Right atrium auricular region (tissue), 2 donors: Measurements from ENCODE around the gene USP48. TPM values are rescaled to one million over a fixed set of nuclear protein-coding genes. Genes with fewer than 3 reads are reported as not detected.

Experiments used
- DNase-seq: peaks from one replicate; pipeline ENCODE4 v3.0.0-alpha.2; 2019; ENCODE audit warnings: low spot score
- H3K27ac ChIP-seq, 2 donors: fragments of 200-600 bp; sonication (generic); 1 replicate in 1 of 2; 2 replicates in 1 of 2; pipeline ENCODE4 v1.5.1; 2016 to 2019
- H3K27me3 ChIP-seq, 2 donors: fragments of 200-600 bp; sonication (generic); one replicate each; pipeline versions ENCODE4 v1.5.1 to v1.6.0; 2017 to 2019
- H3K36me3 ChIP-seq: fragments of 200-600 bp; sonication (generic); one replicate; pipeline ENCODE4 v1.5.1; 2016
- H3K4me1 ChIP-seq, 2 donors: fragments of 200-600 bp; sonication (generic); one replicate each; pipeline versions ENCODE4 v1.5.1 to v1.6.0; 2017 to 2019
- H3K4me3 ChIP-seq, 2 donors: fragments of 200-600 bp; sonication (generic); 1 replicate in 1 of 2; 2 replicates in 1 of 2; pipeline ENCODE4 v1.5.1; 2017 to 2019; ENCODE audit warnings: mild to moderate bottlenecking in 1 of 2, moderate library complexity in 1 of 2
- H3K9me3 ChIP-seq, 2 donors: fragments of 200-600 bp; sonication (generic); one replicate each; pipeline ENCODE4 v1.5.1; 2019
- CTCF ChIP-seq, 2 donors: fragments of 200-600 bp; sonication (generic); IDR thresholded peaks; one replicate each; pipeline ENCODE4 v1.5.1; 2019; ENCODE audit warnings: antibody characterized with exemption in 2 of 2
- total RNA-seq, 2 donors: library from RNA; depleted of rRNA; stranded (reverse); fragments of >200 nt; gene quantifications; one replicate each; pipeline ENCODE4 v1.1.0, GENCODE V29; 2016

The USP48 gene
- total RNA-seq, 2 donors from 2014 or later, result 24.1 to 31.0 TPM

- H3K36me3 ChIP-seq, result peaks cover 64% of the 10 kb centered on the region
Measured at GRCh38 chr1:21704145-21704544, 78.8 kb downstream of the USP48 start.

GRCh38 chr1:21703318-21703963 is 79.5 kb downstream of the USP48 start:
- Histone ChIP-seq H3K4me1 (peaks cover 0 to 12% of the 10 kb centered on the region in 2 donors), H3K27ac (no peak overlapping the region), H3K36me3 (peaks cover 63% of the 10 kb centered on the region), H3K27me3 (no peaks in the 10 kb centered on the region), H3K4me3 (no peak overlapping the region), H3K9me3 (no peaks in the 10 kb centered on the region)
- no peak for DNase-seq
- peak in 1 of 2 donors; percentile 42 for TF ChIP-seq CTCF (IDR thresholded peaks at IDR 0.05)

More at GRCh38 chr1:21704145-21704544, 78.8 kb downstream of the USP48 start:
- peaks cover 0 to 12% of the 10 kb centered on the region in 2 donors for H3K4me1 ChIP-seq
- no peaks in the 10 kb centered on the region for H3K27me3 ChIP-seq
- TF ChIP-seq CTCF (IDR thresholded peaks at IDR 0.05), result no peak
- H3K4me3 ChIP-seq, result no peak overlapping the region
- no peak overlapping the region for H3K27ac ChIP-seq
- no peak for DNase-seq
- H3K9me3 ChIP-seq, result no peaks in the 10 kb centered on the region

GRCh38 chr1:21702780-21703179 is 80.2 kb downstream of the USP48 start:
- TF ChIP-seq CTCF (IDR thresholded peaks at IDR 0.05), result no peak
- peaks cover 0 to 12% of the 10 kb centered on the region in 2 donors for H3K4me1 ChIP-seq
- no peak overlapping the region for H3K27ac ChIP-seq
- no peaks in the 10 kb centered on the region for H3K9me3 ChIP-seq
- no peaks in the 10 kb centered on the region for H3K27me3 ChIP-seq
- peaks cover 56% of the 10 kb centered on the region for H3K36me3 ChIP-seq
- H3K4me3 ChIP-seq, result no peak overlapping the region
- DNase-seq, result no peak

GRCh38 chr1:21701401-21701800 is 81.5 kb downstream of the USP48 start:
- Histone ChIP-seq H3K27ac (no peak overlapping the region), H3K4me1 (peaks cover 0 to 5% of the 10 kb centered on the region in 2 donors), H3K27me3 (no peaks in the 10 kb centered on the region), H3K36me3 (peaks cover 53% of the 10 kb centered on the region), H3K4me3 (no peak overlapping the region), H3K9me3 (no peaks in the 10 kb centered on the region)
- no peak for TF ChIP-seq CTCF (IDR thresholded peaks at IDR 0.05)
- DNase-seq, result no peak

GRCh38 chr1:21700094-21700493 is 82.9 kb downstream of the USP48 start:
- no peak for TF ChIP-seq CTCF (IDR thresholded peaks at IDR 0.05)
- H3K4me1 ChIP-seq, result no peaks in the 10 kb centered on the region
- H3K27me3 ChIP-seq, result no peaks in the 10 kb centered on the region
- peaks cover 56% of the 10 kb centered on the region for H3K36me3 ChIP-seq
- H3K9me3 ChIP-seq, result no peaks in the 10 kb centered on the region
- DNase-seq, result no peak
- no peak overlapping the region for H3K4me3 ChIP-seq
- H3K27ac ChIP-seq, result no peak overlapping the region

- Histone ChIP-seq H3K36me3 (peaks cover 62% of the 10 kb centered on the region), H3K27me3 (no peaks in the 10 kb centered on the region), H3K27ac (no peak overlapping the region), H3K4me3 (no peak overlapping the region), H3K4me1 (no peaks in the 10 kb centered on the region), H3K9me3 (no peaks in the 10 kb centered on the region)
- no peak for TF ChIP-seq CTCF (IDR thresholded peaks at IDR 0.05)
- DNase-seq, result no peak
Measured at GRCh38 chr1:21696931-21697330, 86.0 kb downstream of the USP48 start.
